GM21619 (cell line): Measurements from ENCODE around the gene SPSB2.
"Not testable (repeated sequence)": the region's sequence is repeated elsewhere in the genome, so short reads cannot be mapped to it uniquely, and the experiment has no call there.

Source experiments
- ATAC-seq: cut with Tn5 transposase; IDR thresholded peaks from one replicate; pipeline ENCODE4 v1.9.1; 2021; ENCODE audit not compliant: unreplicated experiment

SPSB2 gene

GRCh38 chr12:6873094-6874014, at the start of gene SPSB2:
Gene SPSB2, minus strand, starts transcription at chr12:6873303. Its CDS starts 402 bp downstream, at chr12:6872901.
- peak; percentile 66 for ATAC-seq

DNA sequence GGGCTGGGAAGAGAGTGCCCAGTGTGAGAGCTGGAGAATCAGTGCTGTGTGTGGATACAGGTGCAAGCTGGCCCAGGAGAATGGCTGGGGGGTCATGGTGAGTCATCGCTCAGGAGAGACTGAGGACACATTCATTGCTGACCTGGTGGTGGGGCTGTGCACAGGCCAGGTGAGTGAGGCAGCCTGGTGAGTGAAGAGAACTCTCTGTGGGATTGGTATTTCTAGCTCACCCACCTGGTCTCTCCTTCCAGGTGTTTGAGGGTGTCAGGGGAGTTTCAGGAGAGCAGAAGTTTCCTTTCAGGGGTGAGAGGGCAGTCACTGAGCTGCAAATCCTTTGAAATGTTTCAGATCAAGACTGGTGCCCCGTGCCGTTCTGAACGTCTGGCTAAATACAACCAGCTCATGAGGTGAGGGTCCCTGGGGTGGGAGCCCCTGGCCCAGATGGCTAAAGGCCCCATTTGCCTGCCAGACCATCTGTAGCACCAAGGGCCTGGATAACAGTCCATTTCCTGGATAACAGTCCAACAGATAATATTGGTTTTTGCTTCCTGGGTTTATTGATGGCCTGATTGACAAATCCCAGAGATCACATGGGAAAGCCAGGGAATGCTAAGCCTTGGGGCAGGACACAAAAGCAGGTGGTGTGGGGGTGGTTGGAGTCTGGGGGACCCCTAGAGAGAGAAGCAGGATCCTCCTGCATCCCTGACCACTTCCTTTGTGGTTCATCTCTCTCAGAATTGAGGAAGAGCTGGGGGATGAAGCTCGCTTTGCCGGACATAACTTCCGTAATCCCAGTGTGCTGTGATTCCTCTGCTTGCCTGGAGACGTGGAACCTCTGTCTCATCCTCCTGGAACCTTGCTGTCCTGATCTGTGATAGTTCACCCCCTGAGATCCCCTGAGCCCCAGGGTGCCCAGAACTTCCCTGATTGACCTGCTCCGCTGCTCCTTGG, 49.2 kb upstream of the SPSB2 start:
- ATAC-seq = no peak

DNA sequence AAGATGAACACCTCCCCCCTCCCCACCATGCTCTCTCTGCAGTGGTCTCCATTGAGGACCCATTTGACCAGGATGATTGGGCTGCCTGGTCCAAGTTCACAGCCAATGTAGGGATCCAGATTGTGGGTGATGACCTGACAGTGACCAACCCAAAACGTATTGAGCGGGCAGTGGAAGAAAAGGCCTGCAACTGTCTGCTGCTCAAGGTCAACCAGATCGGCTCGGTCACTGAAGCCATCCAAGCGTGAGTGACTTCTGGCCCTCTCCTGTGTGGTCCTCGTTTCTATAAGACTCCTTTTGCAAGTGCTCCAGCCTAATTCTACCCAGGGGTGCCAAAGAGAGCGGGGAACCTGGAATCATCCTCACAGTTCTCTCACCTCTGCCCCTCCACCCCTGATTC, 48.4 kb upstream of the SPSB2 start:
- ATAC-seq = no peak

- no peak for ATAC-seq
Measured at GRCh38 chr12:6919588-6919987, 46.5 kb upstream of the SPSB2 start.

DNA sequence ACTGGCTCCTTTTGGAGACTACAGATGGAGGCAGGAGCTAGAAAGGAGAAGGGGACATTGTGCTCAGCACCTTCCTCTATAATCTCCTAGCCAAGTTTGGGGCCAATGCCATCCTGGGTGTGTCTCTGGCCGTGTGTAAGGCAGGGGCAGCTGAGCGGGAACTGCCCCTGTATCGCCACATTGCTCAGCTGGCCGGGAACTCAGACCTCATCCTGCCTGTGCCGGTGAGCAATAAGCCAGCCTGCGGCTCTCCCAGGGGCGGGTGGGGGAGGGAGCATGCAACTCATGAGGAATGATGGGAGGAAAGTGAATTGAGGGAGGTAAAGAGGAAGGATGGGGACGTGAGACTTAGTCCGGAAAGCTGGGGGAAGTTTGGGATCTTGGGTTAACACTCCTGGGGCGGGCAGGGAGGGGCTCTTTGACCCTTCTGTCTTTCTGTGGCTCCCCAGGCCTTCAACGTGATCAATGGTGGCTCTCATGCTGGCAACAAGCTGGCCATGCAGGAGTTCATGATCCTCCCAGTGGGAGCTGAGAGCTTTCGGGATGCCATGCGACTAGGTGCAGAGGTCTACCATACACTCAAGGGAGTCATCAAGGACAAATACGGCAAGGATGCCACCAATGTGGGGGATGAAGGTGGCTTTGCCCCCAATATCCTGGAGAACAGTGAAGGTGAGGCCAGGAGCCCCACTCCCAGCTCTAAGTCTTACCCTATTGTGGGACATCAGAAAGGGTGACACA, 44.6 kb upstream of the SPSB2 start:
- ATAC-seq = no peak

GRCh38 chr12:6916426-6917200, 43.5 kb upstream of the SPSB2 start:
- no peak for ATAC-seq

GRCh38 chr12:6915789-6916285, 42.7 kb upstream of the SPSB2 start:
- no peak for ATAC-seq

GRCh38 chr12:6914947-6915788, 42.1 kb upstream of the SPSB2 start:
- ATAC-seq = no peak

DNA sequence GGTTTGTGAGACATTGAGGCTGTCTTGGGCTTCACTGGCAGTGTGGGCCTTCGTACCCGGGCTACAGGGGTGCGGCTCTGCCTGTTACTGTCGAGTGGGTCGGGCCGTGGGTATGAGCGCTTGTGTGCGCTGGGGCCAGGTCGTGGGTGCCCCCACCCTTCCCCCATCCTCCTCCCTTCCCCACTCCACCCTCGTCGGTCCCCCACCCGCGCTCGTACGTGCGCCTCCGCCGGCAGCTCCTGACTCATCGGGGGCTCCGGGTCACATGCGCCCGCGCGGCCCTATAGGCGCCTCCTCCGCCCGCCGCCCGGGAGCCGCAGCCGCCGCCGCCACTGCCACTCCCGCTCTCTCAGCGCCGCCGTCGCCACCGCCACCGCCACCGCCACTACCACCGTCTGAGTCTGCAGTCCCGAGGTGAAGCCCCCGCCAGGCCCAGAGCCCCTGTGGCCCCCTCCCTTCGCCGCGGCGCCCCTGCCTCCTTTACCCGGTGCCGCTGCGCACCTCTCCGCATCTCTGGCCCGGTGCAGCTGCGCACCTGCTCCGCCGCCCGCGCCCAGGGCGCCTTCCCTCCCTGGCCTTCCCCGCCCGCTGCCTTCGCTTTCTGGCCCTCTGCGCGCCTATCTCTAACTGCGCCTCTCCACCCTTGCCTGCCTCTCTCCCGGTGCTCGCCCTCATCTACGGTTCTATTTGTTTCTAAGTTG, 41.3 kb upstream of the SPSB2 start, which contains the start of gene ENO2:
ENO2 (plus strand) TSS at position 335 of the 701 bp plus-strand sequence. CDS start 1,253 bp downstream, outside the sequence.
- ATAC-seq = peak; percentile 73

DNA sequence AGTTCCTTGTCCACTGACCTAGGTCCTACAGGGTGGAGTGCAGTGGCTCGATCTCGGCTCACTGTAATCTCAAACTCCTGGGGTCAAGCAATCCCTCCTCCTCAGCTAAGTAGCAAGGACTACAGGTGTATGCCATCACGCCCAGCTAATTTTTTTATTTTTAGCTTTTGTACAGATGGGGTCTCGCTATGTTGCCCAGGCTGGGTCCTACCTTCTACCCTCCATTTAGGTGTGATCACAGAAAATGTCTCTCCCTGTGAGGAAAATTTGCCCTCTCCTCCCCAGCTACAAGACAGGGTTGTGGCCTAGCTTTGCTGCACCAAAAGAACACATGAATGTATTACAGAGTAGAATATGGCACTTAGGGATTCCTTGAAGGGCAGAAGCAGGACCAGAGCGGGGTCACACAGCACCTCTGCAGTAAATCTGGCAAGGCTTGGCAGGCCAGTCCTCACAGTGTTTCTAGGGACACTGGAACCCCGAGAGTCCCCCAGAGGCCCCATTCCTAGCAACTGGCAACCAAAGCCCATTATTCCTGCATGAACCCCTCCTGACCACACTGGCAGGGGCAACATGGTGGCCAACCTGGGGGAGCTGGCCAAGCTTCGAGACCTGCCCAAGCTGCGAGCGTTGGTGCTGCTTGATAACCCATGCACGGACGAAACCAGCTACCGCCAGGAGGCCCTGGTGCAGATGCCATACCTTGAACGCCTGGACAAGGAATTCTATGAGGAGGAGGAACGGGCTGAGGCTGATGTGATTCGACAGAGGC, 39.2 kb upstream of the SPSB2 start:
- ATAC-seq = no peak

- ATAC-seq = no peak
Measured at GRCh38 chr12:6909421-6910145, 36.5 kb upstream of the SPSB2 start.

- not testable (repeated sequence) for ATAC-seq
Measured at GRCh38 chr12:6908141-6908540, 35.0 kb upstream of the SPSB2 start.

DNA sequence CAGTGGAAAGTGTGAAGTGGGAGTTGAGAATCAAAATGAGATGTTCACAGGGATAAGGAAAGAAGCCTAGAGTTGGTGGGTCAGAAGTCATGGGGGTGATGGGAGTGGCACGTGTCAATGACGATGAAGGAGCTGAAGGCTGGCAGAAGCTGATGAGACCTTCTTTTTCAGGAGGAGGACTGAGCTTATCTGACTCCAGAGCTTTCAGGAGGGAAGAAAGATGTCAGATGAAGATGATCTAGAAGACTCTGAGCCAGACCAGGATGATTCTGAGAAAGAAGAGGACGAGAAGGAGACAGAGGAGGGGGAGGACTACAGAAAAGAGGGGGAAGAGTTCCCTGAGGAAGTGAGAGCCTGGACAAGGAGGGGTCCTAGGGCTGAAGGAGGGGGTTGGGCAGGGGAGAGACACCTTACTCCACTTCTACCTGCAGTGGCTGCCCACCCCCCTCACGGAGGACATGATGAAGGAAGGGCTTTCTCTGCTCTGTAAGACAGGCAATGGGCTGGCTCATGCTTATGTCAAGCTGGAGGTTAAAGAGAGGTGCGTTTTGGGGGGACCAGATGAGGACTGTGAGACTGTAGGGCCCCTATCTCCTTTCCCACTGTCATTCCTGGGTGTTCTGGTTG, 32.4 kb upstream of the SPSB2 start:
- no peak for ATAC-seq

DNA sequence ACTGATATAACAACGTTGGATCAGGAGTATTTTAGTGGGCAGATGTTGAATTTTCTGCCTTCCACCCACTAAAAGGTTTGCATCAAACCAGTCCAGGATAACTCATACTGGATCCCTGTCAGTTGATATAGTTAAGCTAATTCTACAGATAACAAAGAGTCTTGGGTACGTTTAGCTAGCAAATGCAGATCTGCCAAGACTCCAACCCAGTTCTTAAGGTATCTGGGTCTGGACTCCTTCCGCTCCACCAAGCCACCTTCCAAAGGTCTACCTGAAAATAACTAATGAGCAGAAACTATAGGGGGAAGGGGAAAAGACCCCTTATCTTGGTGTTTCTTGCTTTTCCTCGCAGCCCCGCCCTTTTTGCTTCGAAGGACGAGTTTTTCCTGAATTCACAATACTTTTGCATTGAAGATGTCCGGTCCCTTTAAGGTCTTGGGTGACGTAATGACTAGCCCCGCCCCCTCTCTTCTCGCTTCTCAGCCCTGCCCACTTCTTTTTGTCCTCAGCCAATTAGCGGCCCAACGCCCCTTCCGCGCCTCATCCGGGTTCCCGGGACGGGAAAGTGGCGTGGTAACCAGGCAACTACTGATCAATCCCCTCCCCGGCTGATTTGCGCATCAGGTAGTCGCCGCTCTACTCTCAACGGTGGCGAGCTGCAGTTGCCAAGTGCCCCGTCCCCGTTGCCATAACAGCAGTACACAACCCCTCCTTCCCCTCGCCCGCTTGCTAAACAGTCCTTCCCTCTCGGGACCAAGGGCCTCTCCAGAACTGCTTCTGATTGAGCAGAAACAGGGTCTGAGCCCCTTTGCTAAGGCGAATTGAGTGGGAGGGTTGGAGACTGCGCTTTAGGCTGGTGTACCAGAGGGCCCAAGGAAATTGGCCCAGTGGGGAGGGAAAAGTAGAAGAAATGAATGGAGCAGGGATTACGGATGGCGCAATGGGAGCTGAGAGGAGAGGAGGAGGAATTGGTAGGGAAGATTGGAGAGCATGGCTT, 31.5 kb upstream of the SPSB2 start, which contains the start of gene LRRC23:
LRRC23 (plus strand) TSS at position 543 of the 997 bp plus-strand sequence. CDS start 812 bp downstream, outside the sequence.
- peak; percentile 92 for ATAC-seq

DNA sequence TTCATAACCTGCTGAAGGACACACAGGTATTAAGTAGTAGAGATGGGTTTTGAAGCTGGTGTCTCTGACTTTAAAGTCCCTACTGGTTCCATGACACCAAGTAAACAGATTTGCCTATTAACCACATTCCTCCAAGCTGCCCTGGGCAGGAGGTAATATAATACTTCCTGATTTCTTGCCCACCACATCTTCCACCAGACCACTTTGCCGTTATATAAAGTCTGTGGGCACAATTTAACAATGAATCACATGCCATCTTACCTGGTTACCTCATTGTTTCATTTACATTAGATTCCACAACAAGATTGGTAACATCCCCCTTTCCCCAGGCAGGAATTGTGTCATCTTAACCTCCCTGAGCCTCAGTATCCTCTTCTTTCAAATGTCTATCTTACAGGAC, 30.6 kb upstream of the SPSB2 start:
- ATAC-seq = no peak
